HG03159 (cell line): ENCODE measurements around the gene ALDH3B1.

Experiments used
- ATAC-seq: cut with Tn5 transposase; IDR thresholded peaks from one replicate; pipeline ENCODE4 v1.9.1; 2021; ENCODE audit warnings: mild to moderate bottlenecking, moderate library complexity; ENCODE audit not compliant: unreplicated experiment

ALDH3B1 gene

DNA sequence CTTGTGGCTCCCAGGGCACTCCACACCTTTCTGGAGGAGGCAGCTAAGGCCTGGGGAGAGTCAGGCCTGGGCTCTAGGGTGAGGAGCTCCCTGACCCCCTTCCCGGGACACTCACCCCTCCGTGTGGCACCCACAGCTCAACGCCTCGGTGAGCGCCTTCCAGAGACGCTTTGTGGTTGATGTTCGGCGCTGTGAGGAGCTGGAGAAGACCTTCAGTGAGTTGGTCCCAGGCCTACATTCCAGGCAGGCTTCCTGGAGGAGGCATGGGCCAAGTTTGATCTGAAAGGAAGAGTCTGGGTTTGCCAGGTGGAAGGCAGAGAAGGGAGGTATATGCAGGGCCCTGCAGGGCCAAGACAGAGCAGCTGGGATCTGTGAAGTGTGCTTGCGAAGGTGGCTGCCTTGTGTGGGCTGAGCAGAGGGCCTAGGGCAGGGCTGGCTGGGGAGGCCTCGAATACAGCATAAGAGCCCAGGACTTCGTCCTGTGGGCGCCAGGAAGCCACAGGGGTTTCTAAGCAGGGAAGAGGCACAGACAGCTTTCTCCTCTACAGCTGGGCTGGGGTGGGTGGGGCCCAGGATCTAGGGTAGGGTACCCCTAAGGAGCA is 31.6 kb downstream of the ALDH3B1 start:
- no peak for ATAC-seq

DNA sequence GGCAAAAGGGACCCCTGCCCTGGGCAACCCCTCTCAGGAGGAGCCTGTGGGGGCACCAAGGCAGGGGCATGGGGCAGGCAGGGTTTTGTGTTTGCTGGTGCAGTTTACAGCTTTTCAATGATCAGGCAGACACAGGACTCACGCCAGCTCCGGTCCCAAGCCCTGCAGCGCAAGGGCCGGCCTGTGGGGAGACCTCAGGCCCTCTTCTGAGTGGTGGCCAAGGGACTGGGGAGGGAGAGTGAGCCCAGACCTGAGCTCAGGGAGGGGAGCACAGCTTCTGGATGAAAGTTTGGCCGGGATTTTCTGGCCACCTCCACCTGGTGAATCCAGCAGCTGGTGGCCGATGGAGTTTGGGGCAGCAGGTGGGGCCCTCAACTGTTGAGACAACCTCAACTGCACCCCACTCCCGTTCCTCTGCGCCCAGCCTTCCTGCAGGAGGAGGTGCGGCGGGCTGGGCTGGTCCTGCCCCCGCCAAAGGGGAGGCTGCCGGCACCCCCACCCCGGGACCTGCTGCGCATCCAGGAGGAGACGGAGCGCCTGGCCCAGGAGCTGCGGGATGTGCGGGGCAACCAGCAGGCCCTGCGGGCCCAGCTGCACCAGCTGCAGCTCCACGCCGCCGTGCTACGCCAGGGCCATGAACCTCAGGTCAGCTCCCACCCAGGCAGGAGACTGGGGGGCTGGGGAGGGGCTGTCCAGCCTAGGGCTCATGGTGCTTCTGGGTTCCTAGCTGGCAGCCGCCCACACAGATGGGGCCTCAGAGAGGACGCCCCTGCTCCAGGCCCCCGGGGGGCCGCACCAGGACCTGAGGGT is 32.3 kb downstream of the ALDH3B1 start:
- ATAC-seq: no peak

DNA sequence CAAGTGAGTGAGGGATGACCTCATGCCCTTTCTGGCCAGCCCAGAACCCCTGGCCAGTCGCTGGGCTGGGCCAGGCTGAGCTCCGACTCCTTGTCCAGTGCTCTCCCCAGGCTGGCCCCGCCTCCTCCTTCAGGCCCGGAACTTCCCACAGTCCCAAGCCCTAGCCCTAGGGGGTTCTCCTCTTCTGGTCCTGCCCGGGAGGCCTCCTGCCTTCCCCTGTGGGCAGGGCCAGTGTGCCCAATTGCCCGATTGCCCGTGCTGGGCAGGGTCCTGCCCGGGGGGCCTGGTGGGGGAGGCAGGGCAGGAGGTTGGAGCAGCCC is 32.9 kb downstream of the ALDH3B1 start:
- no peak for ATAC-seq

DNA sequence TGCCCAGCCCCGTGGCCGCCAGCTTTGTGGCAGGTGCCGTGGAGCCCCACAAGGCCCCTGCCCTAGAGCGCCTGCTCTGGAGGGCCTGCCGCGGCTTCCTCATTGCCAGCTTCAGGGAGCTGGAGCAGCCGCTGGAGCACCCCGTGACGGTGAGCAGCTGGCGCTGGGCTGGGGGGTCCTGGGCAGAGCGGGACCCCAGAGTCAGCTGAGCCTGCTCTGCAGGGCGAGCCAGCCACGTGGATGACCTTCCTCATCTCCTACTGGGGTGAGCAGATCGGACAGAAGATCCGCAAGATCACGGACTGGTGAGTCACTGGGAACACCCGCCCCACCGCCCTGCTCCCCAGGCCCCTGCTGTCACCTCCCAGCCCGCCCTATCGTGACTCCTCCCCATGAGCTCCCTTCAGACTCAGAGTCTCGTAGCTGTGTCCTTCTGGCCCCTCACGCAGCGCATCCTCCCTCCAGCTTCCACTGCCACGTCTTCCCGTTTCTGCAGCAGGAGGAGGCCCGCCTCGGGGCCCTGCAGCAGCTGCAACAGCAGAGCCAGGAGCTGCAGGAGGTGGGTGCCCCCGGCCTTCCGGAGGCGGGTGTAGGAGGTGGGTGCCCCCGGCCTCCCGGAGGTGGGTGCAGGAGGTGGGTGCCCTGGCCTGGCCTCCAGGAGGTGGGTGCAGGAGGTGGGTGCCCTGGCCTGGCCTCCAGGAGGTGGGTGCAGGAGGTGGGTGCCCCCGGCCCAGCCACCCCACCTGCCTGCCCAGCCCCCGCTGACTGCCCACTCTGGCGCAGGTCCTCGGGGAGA is 33.4 kb downstream of the ALDH3B1 start:
- no peak for ATAC-seq

DNA sequence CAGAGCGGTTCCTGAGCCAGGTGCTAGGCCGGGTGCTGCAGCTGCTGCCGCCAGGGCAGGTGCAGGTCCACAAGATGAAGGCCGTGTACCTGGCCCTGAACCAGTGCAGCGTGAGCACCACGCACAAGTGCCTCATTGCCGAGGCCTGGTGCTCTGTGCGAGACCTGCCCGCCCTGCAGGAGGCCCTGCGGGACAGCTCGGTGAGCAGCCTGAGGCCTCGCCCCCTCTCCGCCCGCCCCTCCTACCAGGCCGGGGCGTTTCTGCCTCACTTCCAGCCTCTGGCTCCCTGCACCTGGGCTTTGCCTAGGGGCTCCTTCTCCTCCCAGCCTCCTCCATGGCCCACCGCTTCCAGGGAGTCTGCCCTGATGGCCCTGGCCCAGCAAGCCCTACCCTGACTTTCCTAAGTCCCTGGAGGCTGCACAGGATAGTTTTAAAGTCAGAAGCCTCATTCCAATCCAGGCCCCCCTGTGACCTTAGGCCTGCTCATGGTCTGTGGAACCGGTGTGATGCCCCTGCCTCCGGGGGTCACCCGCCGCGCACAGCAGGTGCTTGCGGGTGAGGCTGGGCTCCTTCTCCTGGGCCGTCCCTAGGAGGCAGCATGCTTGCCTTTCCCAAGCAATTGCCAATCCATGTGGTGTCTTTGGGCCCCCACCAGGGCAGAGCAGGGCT is 34.2 kb downstream of the ALDH3B1 start:
- ATAC-seq: no peak

DNA sequence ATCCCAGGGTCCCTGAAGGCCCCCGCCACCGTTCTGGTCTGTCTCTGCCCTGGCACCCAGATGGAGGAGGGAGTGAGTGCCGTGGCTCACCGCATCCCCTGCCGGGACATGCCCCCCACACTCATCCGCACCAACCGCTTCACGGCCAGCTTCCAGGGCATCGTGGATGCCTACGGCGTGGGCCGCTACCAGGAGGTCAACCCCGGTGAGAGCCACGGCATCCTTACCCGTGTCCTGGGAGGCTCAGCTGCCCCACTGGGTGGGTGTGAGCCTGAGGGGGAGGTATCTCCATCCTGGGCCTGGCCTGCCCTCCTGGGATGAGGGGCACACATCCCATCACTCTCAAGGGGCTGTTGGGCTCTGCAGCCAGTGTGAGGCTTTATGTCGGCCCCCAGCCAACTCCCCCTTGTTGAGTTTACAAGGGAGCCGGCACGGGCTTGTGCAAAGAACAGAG is 34.8 kb downstream of the ALDH3B1 start:
- ATAC-seq: no peak

DNA sequence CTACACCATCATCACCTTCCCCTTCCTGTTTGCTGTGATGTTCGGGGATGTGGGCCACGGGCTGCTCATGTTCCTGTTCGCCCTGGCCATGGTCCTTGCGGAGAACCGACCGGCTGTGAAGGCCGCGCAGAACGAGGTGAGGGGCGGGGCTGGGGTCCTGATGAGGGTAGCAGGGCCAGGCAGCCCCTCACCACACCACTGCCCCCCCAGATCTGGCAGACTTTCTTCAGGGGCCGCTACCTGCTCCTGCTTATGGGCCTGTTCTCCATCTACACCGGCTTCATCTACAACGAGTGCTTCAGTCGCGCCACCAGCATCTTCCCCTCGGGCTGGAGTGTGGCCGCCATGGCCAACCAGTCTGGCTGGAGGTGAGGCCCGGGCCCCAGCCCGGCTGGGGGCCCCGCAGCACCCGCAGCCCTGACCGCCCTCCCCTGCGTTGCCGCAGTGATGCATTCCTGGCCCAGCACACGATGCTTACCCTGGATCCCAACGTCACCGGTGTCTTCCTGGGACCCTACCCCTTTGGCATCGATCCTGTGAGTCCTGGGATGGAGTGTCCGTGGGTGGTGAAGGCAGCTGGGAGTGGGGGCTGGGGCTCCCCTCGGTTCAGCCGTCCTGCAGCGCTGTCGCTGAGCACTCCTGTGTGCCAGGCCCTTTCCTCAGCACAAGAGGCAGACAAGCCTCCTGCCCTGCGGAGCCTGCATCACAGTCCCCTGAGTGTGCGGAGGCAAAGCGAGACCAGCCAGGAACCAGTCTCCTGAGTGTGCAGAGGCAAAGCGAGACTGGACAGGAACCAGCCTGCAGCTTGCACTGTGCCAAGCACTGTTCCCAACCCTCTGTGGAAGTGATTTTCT is 37.5 kb downstream of the ALDH3B1 start:
- no peak for ATAC-seq

DNA sequence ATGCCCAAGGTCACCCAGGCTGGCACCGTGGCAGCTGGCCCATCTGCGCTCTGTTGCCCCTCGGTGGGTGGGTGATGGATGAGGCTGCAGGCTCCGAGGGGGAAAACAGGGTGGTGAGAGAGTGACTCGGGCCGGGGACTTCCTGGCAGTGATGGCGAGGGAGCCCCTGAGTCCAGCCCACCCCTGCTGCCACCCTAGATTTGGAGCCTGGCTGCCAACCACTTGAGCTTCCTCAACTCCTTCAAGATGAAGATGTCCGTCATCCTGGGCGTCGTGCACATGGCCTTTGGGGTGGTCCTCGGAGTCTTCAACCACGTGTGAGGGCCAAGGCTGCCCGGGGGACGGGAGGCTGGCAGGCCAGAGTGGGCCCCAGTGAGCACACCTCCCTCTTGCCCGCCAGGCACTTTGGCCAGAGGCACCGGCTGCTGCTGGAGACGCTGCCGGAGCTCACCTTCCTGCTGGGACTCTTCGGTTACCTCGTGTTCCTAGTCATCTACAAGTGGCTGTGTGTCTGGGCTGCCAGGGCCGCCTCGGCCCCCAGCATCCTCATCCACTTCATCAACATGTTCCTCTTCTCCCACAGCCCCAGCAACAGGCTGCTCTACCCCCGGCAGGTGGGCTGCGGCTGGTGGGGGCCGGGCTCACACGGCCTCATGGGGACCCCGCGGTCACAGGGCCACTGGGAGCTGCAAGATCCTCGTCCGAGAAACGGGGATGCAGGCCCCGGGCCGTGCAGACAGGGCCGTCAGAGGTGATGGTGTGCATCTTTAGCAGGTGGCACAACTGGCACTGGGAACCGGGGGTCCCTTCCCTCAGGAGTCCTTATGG is 38.8 kb downstream of the ALDH3B1 start:
- no peak for ATAC-seq

DNA sequence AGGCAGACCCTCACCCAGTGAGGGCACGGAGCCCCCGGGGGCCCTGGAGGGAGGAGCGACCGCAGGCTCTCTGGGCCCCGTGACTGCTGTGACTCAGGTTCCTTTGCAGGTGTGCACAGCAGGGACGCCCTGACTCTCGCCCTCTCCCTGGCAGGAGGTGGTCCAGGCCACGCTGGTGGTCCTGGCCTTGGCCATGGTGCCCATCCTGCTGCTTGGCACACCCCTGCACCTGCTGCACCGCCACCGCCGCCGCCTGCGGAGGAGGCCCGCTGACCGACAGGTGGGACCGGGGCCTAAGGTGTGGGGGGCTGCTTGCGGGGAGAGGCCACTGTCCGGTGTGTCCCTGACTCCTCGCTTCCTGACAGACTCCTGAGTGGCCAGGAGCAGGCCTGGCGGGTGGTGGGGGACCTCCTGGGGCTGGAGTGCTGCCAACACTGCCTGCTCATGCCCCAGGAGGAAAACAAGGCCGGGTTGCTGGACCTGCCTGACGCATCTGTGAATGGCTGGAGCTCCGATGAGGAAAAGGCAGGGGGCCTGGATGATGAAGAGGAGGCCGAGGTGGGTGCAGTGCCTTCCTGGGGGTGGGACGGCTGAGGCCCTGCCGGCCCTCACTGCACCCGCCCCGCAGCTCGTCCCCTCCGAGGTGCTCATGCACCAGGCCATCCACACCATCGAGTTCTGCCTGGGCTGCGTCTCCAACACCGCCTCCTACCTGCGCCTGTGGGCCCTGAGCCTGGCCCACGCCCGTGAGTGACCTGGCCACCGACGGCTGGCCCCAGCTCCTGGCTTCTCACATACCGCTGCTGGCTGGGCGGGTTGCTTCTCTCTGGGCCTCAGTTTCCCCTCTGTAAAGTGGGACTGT is 39.6 kb downstream of the ALDH3B1 start:
- ATAC-seq: no peak

DNA sequence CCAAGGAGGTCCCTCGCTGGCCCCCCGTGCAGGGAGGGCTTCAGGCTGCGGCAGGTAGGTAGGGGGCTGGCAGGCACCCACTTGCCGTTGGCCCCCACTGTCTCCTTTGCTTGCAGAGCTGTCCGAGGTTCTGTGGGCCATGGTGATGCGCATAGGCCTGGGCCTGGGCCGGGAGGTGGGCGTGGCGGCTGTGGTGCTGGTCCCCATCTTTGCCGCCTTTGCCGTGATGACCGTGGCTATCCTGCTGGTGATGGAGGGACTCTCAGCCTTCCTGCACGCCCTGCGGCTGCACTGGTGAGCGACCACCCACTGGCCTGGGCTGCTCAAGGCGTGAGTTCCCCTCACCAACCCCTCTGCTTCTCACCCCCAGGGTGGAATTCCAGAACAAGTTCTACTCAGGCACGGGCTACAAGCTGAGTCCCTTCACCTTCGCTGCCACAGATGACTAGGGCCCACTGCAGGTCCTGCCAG is 40.3 kb downstream of the ALDH3B1 start:
- ATAC-seq: no peak

DNA sequence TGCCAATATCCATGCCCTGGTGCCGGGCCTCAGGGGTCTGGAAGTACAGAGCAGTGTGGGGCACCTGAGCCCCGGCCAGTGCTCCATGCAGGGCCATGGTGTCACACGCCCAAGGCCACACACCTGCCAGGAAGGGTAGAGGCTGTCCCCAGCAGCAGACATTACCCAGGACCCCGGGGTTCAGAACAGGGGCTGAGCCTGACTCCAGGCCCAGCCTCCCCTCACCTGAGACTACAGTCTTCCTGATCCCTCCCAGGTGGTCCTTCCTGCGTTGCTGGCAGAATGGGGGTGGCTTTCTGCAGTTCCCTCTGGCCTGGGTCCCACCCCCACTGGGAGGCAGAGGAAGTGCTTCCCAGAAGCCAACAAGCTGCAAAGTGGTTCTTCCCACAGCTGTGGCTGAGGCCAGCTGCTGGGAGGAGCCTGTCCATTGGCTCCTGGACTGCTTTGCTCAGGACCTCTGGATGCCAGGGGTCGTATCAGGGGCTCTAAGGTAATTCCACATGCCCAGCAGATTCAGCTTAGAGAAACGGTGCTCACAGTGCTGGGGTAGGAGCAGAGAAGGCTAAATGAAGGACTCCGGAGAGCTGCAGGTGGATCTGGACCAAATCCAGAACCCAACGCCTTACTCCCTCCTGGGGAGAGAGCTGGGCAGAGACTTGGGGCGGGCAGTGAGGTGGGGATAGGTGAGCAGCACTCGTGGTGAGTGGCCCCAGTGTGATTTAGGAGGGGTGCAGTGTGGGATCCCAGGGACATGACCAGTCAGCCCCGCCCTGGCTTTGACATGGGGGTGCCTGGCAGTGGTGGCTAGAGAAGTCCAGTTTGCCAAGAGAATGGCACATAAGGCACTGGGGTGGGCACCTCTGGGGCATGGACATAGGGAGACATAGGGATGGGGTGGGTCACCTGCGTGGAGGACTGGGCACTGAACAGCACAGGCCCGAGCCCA is 41.3 kb downstream of the ALDH3B1 start:
- no peak for ATAC-seq

DNA sequence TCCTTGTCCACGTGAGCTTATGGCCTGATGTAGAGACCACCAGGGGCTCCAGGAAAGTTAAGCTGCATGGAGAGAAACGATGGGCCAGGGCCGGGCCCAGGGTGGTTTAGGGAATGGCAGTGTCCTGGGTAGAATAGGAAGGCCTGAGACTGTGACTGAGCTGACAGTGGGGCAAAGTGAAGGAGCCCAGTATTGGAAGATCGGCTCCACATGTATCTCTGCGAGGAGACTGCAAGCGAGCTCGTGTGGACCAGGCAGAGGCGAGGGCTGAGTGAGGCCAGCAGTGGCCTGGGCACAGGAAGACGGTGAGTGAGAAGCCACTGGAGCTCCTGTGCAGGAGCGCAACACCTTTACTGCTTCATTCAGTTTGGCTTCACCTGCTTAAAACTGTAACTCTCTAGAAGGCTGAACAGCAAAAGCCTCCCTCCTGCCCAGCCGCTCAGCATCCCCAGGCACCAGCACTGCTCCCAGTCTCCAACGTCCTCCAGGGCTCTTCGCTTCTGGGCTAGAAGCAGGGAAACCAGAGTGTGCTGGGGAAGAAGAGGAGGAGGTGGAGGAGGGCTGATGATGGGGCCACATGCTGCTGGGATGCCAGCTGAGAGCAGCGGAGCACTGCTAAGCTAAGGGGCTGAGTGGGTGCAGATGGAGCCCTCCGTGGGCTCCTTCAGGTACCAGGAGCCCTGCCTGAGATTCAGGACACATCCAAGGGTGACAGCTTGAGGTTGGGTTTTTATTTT is 42.2 kb downstream of the ALDH3B1 start:
- ATAC-seq: no peak

DNA sequence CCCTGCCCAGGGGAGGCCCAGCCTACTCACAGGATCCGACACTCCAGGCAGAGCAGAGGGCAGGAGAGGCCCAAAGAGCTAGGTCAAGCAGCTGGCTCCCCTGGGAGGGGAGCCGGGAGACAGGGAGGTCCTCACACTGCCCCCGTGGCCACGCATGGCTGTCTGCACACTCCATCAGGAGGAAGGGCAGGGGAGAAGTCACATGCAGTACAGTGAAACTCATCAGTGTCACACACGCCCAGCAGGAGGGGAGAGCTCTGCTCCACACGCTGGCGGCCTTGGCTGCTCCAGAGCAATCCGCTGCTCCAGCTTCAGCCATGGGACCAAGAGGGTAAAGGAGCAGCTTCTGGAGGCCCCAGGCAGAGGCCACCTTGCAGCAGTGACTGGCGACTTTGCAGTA is 43.0 kb downstream of the ALDH3B1 start:
- no peak for ATAC-seq

DNA sequence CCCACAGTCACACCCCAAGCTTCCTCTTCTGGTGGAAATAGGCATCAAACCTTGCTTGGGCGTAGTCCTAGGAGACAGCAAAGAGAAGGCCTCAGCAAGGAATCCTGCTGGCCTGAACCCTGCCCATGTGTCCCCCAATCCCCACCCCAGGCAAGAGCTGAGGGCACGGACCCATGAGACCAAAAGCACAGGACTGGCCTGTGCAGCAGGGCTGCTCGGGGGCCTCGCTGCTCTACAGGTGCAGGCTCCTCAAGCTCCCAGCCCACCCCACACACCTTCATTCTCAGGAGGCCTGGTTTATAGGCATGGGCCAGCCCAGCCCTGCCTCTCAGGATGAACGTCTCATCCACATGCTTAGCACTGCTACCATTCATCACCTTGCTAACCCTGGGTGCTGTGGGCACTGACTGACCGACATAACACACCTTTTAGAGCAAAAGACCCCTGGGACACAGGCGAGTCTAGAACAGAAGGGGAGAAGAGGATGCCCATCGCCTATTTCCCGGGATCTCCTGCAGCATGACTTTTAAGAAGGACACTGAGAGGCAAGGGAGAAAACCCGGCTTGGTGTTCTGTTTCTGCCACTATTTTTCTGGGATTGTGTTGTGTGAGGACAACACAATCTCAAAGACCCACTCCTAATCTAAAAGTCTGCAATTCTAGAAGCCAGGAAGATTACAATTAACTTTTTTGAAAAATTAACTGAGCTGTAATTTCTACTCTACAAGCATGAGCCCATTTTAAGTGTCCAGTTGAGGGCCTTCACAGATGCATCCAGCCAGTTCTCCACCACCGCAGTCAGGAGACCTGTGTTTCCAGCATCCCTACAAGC is 44.1 kb downstream of the ALDH3B1 start:
- no peak for ATAC-seq

DNA sequence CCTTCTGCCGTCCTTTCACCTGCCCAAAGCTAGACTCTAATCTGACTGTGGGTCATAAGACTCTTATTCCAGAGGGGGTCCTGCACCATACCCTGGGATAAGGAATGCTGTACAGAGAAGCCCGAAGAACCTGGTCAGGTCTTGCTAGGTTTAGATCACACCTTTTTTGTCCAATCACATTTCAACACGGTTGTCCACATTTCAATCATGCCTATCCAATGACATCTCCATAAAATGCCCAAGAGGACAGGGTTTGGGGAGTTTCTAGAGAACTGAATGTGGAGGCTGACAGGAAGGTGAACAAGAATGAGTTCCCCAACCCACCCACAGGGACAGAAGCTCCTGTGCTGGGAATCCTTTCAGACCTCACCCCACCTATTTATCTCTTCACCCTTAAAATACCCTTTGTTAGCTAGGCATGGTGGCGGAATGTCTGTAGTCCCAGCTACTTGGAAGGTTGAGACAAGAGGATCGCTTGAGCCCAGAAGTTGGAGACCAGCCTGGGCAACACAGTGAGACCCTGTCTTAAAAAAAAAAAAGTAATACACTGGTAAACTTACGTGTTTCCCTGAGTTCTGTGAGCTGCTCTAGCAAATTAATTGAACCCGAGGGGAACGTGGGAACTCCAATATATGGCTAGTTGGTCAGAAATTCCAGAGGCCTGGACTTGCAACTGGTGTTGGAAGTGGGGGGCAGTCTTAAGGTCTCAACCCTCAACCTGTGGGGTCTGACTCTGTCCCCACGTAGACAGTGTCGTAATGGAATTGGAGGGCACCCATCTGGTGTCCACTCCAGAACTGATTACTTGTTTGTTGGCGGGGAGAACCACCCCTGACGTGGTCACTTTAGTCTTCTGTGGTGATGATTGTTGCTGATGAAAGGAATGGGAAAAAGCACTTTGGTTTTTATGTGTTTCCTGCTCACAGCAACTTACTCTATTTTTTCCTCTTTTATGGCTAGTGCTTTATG is 46.5 kb downstream of the ALDH3B1 start:
- ATAC-seq: no peak
